ENCODE results near the gene USP30.

USP30 gene

DNA sequence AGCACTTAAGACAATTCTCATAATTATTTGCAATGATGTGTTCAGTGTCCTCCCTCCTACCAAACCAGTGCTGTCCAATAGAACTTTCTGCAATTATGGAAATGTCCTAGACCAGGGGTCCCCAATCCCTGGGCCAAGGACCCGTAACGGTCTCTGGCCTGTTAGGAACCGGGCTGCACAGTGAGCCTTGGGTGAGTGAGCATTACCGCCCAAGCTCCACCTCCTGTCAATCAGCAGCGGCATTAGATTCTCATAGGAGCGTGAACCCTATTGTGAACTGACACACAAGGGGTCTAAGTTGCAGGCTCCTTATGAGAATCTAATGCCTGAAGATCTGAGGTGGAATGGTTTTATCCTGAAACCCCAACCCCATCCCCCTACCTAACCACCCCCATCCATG, 35.4 kb upstream of the USP30 start:
- Histone ChIP-seq H3K36me3 (ENCODE audit: insufficient read depth, low read length) (no peaks in the 10 kb centered on the region), H3K9ac (ENCODE audit: low read length) (no peak overlapping the region), H3K9me2 (ENCODE audit: low read depth, low read length) (no peaks in the 10 kb centered on the region), H3K4me2 (ENCODE audit: low read length) (no peak overlapping the region), H3K27ac (ENCODE audit: low read depth, low read length, poor library complexity, severe bottlenecking) (no peak overlapping the region), H3K27me3 (ENCODE audit: insufficient read depth, low read length) (no peaks in the 10 kb centered on the region), H3K4me1 (ENCODE audit: insufficient read depth, low read length, severe bottlenecking) (no peaks in the 10 kb centered on the region), H3K79me2 (ENCODE audit: insufficient read depth, low read length) (no peaks in the 10 kb centered on the region), H3F3A (ENCODE audit: insufficient read depth, low read length) (no peaks in the 10 kb centered on the region), H3K4me3 (ENCODE audit: low read depth, low read length, poor library complexity, severe bottlenecking) (no peak overlapping the region), H3K9me3 (ENCODE audit: low read length) (no peaks in the 10 kb centered on the region), H2AFZ (ENCODE audit: low read length) (no peak overlapping the region), H4K20me1 (ENCODE audit: insufficient read depth, low read length) (no peaks in the 10 kb centered on the region)
- TF ChIP-seq EZH2 (IDR thresholded peaks at IDR 0.05; ENCODE audit: borderline replicate concordance, low read length): no peak
- TF ChIP-seq, protein P1, sequence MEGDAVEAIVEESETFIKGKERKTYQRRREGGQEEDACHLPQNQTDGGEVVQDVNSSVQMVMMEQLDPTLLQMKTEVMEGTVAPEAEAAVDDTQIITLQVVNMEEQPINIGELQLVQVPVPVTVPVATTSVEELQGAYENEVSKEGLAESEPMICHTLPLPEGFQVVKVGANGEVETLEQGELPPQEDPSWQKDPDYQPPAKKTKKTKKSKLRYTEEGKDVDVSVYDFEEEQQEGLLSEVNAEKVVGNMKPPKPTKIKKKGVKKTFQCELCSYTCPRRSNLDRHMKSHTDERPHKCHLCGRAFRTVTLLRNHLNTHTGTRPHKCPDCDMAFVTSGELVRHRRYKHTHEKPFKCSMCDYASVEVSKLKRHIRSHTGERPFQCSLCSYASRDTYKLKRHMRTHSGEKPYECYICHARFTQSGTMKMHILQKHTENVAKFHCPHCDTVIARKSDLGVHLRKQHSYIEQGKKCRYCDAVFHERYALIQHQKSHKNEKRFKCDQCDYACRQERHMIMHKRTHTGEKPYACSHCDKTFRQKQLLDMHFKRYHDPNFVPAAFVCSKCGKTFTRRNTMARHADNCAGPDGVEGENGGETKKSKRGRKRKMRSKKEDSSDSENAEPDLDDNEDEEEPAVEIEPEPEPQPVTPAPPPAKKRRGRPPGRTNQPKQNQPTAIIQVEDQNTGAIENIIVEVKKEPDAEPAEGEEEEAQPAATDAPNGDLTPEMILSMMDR (IDR thresholded peaks at IDR 0.05; ENCODE audit: low read length): no peak

DNA sequence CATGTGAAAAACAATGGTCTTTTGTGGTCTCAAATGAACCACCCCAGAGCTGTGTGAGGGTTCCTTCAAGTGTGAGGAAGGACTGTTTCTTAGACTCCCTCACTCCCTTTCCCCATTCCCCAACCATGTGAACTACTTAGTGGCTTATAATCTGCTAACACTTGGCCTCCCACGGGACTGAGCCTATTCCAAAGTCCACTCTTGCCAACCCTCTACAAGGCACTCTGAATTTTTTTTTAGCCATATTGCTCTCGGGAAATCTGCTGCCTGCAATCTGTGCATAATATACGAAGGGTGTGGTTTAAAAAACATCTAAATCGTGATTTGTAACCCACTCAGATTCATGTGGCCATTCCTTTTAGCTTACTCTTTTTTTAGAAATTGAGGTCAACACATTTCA, 34.1 kb upstream of the USP30 start:
- Histone ChIP-seq H4K20me1 (ENCODE audit: insufficient read depth, low read length) (no peaks in the 10 kb centered on the region), H3K4me1 (ENCODE audit: insufficient read depth, low read length, severe bottlenecking) (no peaks in the 10 kb centered on the region), H3F3A (ENCODE audit: insufficient read depth, low read length) (no peaks in the 10 kb centered on the region), H2AFZ (ENCODE audit: low read length) (no peak overlapping the region), H3K79me2 (ENCODE audit: insufficient read depth, low read length) (no peaks in the 10 kb centered on the region), H3K27ac (ENCODE audit: low read depth, low read length, poor library complexity, severe bottlenecking) (no peak overlapping the region), H3K9ac (ENCODE audit: low read length) (no peak overlapping the region), H3K27me3 (ENCODE audit: insufficient read depth, low read length) (no peaks in the 10 kb centered on the region), H3K4me2 (ENCODE audit: low read length) (no peak overlapping the region), H3K36me3 (ENCODE audit: insufficient read depth, low read length) (no peaks in the 10 kb centered on the region), H3K4me3 (ENCODE audit: low read depth, low read length, poor library complexity, severe bottlenecking) (no peak overlapping the region), H3K9me3 (ENCODE audit: low read length) (no peaks in the 10 kb centered on the region), H3K9me2 (ENCODE audit: low read depth, low read length) (no peaks in the 10 kb centered on the region)
- TF ChIP-seq EZH2 (IDR thresholded peaks at IDR 0.05; ENCODE audit: borderline replicate concordance, low read length): no peak
- TF ChIP-seq, protein P1 (IDR thresholded peaks at IDR 0.05; ENCODE audit: low read length): no peak

DNA sequence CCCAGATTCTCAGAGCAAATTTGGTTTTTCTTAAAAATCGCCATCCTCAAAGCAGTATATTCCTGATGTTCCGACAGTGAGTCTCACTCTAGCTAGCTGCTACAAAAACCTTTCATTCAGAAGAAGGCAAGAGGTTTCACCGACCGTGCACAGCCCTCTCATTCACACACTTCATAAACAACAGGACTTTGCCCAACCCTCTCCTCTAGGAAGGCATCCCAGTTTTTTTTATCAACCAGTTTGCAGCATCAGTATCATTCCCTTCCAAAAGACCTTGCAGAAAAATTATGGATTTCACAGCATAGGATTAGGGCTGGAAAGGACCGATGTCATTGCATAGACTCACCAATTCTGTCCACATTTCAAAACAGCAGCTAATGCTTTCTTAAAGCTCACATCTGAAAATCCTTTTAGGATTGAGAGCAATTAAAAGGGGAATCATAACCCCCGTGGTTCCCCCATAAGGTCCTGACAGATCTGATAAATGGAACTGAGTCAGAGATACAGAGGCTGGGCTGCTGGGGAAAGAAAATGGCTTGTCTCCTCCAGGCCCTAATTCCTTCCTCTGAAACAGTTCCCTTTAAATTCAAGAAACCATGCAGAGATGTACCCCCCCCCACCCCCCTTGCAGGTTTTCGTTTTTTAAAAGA, 32.1 kb upstream of the USP30 start:
- Histone ChIP-seq H3K4me1 (ENCODE audit: insufficient read depth, low read length, severe bottlenecking) (no peaks in the 10 kb centered on the region), H4K20me1 (ENCODE audit: insufficient read depth, low read length) (no peaks in the 10 kb centered on the region), H3K4me2 (ENCODE audit: low read length) (no peak overlapping the region), H3K79me2 (ENCODE audit: insufficient read depth, low read length) (no peaks in the 10 kb centered on the region), H3K27ac (ENCODE audit: low read depth, low read length, poor library complexity, severe bottlenecking) (no peak overlapping the region), H3K4me3 (ENCODE audit: low read depth, low read length, poor library complexity, severe bottlenecking) (no peak overlapping the region), H2AFZ (ENCODE audit: low read length) (no peak overlapping the region), H3K9me2 (ENCODE audit: low read depth, low read length) (no peaks in the 10 kb centered on the region), H3K9me3 (ENCODE audit: low read length) (no peaks in the 10 kb centered on the region), H3K36me3 (ENCODE audit: insufficient read depth, low read length) (no peaks in the 10 kb centered on the region), H3F3A (ENCODE audit: insufficient read depth, low read length) (no peaks in the 10 kb centered on the region), H3K9ac (ENCODE audit: low read length) (no peak overlapping the region), H3K27me3 (ENCODE audit: insufficient read depth, low read length) (no peaks in the 10 kb centered on the region)
- TF ChIP-seq EZH2 (IDR thresholded peaks at IDR 0.05; ENCODE audit: borderline replicate concordance, low read length): no peak
- TF ChIP-seq, protein P1 (IDR thresholded peaks at IDR 0.05; ENCODE audit: low read length): no peak
